Uterus (tissue), 4 donors: ENCODE results near the gene RAB15. TPM values are rescaled to one million over a fixed set of nuclear protein-coding genes. Genes with fewer than 3 reads are reported as not detected.

Source experiments
- DNase-seq, 2 donors: peaks; one replicate each; pipeline ENCODE4 v3.0.0-alpha.2; 2019 to 2020
- H3K27ac ChIP-seq, 2 donors: fragments of 200-600 bp; sonication (generic); 1 replicate in 1 of 2; 2 replicates in 1 of 2; pipeline ENCODE4 v1.5.1; 2016 to 2018
- H3K27me3 ChIP-seq, 2 donors: fragments of 200-600 bp; sonication (generic); one replicate each; pipeline ENCODE4 v1.5.1; 2018 to 2019; ENCODE audit warnings: control low read depth in 1 of 2
- H3K36me3 ChIP-seq, 2 donors: fragments of 200-600 bp; sonication (generic); one replicate each; pipeline ENCODE4 v1.5.1; 2019; ENCODE audit warnings: control low read depth in 1 of 2
- H3K4me1 ChIP-seq, 2 donors: fragments of 200-600 bp; sonication (generic); one replicate each; pipeline ENCODE4 v1.5.1; 2018 to 2019; ENCODE audit warnings: control low read depth in 1 of 2
- H3K4me3 ChIP-seq, 2 donors: fragments of 200-600 bp; sonication (generic); 1 replicate in 1 of 2; 2 replicates in 1 of 2; pipeline ENCODE4 v1.5.1; 2018 to 2019; ENCODE audit warnings: mild to moderate bottlenecking in 1 of 2
- H3K9me3 ChIP-seq, 2 donors: fragments of 200-600 bp; sonication (generic); one replicate each; pipeline ENCODE4 v1.5.1; 2019; ENCODE audit warnings: control low read depth in 1 of 2
- CTCF ChIP-seq, 4 experiments: fragments of 200-600 bp in 2 of 4; fragments of 450-650 bp in 2 of 4; sonication (generic) in 2 of 4; IDR thresholded peaks; one replicate each; pipeline ENCODE4 v1.5.1; 2016 to 2019; ENCODE audit warnings: antibody characterized with exemption in 4 of 4, mild to moderate bottlenecking in 2 of 4, moderate library complexity in 1 of 4
- POLR2A ChIP-seq, 2 donors: fragments of 450-650 bp; IDR thresholded peaks; one replicate each; pipeline ENCODE4 v1.6.1; 2016; ENCODE audit warnings: antibody characterized with exemption in 2 of 2, mild to moderate bottlenecking in 1 of 2, moderate library complexity in 1 of 2
- intact Hi-C: fragments of 100-400 bp; cut with DNase I; formaldehyde crosslinking; loops from one replicate; pipeline ENCODE4 v1.15.1; 2023; ENCODE audit warnings: low total_unique reads
- total RNA-seq, 4 donors: library from RNA; depleted of rRNA in 3 of 4; stranded (reverse); fragments of >200 nt in 3 of 4; gene quantifications; one replicate each; pipeline versions ENCODE4 v1.1.0 to v1.2.4, GENCODE V29; 2014 to 2023
- donor health status: DM: yes; HTN: yes; CAD: no.

RAB15 gene
- total RNA-seq, 4 donors from 2014 or later = 1.0 to 3.8 (median 3.4) TPM; not detected in 1

GRCh38 chr14:64965356-64966000 lies 6.7 kb downstream of the RAB15 start:
- no peak for DNase-seq
- Histone ChIP-seq H3K27me3 (no peaks in the 10 kb centered on the region), H3K9me3 (no peaks in the 10 kb centered on the region), H3K4me3 (no peak overlapping the region), H3K27ac (no peak overlapping the region), H3K36me3 (no peaks in the 10 kb centered on the region), H3K4me1 (no peaks in the 10 kb centered on the region)
- no peak for TF ChIP-seq CTCF (IDR thresholded peaks at IDR 0.05)
- no peak for TF ChIP-seq POLR2A (IDR thresholded peaks at IDR 0.05)
- intact Hi-C loops = no loop called here

GRCh38 chr14:64963611-64964010 lies 8.5 kb downstream of the RAB15 start:
- no peak for TF ChIP-seq CTCF (IDR thresholded peaks at IDR 0.05)
- TF ChIP-seq POLR2A (IDR thresholded peaks at IDR 0.05) = no peak
- intact Hi-C loops = no loop called here
- Histone ChIP-seq H3K9me3 (no peaks in the 10 kb centered on the region), H3K36me3 (no peaks in the 10 kb centered on the region), H3K27me3 (no peaks in the 10 kb centered on the region), H3K27ac (no peak overlapping the region), H3K4me1 (no peaks in the 10 kb centered on the region), H3K4me3 (no peak overlapping the region)
- DNase-seq = no peak

- H3K4me3 ChIP-seq = no peak overlapping the region
- TF ChIP-seq CTCF (IDR thresholded peaks at IDR 0.05) (no peak), POLR2A (IDR thresholded peaks at IDR 0.05) (no peak)
- H3K27ac ChIP-seq = no peak overlapping the region
- H3K36me3 ChIP-seq = no peaks in the 10 kb centered on the region
- H3K9me3 ChIP-seq = no peaks in the 10 kb centered on the region
- no peaks in the 10 kb centered on the region for H3K27me3 ChIP-seq
- no peak for DNase-seq
- intact Hi-C loops = no loop called here
- H3K4me1 ChIP-seq = no peaks in the 10 kb centered on the region
Observed at GRCh38 chr14:64960762-64961276, 11.3 kb downstream of the RAB15 start.

GRCh38 chr14:64958743-64959142 lies 13.4 kb downstream of the RAB15 start:
- no peak overlapping the region for H3K27ac ChIP-seq
- H3K27me3 ChIP-seq = no peaks in the 10 kb centered on the region
- TF ChIP-seq CTCF (IDR thresholded peaks at IDR 0.05) = no peak
- no peak for TF ChIP-seq POLR2A (IDR thresholded peaks at IDR 0.05)
- no peaks in the 10 kb centered on the region for H3K4me1 ChIP-seq
- DNase-seq = no peak
- no peaks in the 10 kb centered on the region for H3K36me3 ChIP-seq
- H3K4me3 ChIP-seq = no peak overlapping the region
- H3K9me3 ChIP-seq = no peaks in the 10 kb centered on the region
- intact Hi-C loops = no loop called here

- Histone ChIP-seq H3K4me1 (no peaks in the 10 kb centered on the region), H3K4me3 (no peak overlapping the region), H3K27ac (no peak overlapping the region), H3K36me3 (no peaks in the 10 kb centered on the region), H3K9me3 (no peaks in the 10 kb centered on the region), H3K27me3 (no peaks in the 10 kb centered on the region)
- TF ChIP-seq POLR2A (IDR thresholded peaks at IDR 0.05) (no peak), CTCF (IDR thresholded peaks at IDR 0.05) (no peak)
- intact Hi-C loops = no loop called here
- DNase-seq = no peak
Observed at GRCh38 chr14:64958201-64958600, 13.9 kb downstream of the RAB15 start.
